ENCODE data around the gene SP6. TPM values are rescaled to one million over a fixed set of nuclear protein-coding genes. Genes with fewer than 3 reads are reported as not detected.

Gene SP6
- total and polyA plus RNA-seq, 4 donors = 0.03 to 0.09 (median 0.06) TPM

DNA sequence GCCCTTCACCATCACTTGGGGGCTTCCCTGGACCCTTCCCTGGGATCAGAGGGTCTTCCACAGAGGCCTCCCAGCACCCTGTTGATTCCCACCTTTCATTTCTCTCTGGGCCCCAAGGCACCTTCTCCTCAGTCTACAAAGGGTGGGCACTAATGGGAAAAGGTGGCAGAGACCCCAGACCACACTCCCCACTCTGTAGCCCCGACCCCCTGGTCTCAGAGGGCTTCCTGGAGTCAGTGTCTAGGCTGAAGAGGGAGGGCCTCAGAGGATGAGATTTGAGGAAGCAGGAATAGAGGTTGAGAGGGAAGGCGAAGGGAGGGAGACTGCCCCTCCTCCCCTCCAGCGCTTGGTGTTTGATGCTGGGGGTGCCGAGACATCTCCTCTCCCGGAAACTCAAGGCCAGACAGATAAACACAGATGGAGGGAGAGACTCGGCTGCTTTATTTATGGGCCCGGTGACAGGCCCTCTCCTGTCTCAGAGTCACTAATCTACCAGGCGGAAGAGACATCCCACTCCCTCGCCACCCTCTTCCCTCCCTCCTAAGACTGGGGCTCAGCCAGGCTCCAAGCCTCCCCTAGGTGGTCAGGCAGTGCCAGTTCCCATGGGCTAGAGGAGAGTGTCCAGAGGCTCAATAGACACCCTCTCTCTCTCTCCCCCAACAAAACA is 26.5 kb upstream of the SP6 start (continued):
- no peak for TF ChIP-seq EGR1 (IDR thresholded peaks at IDR 0.05; ENCODE audit: low read depth in 2 of 2)
- TF ChIP-seq TAF1 (conservative IDR thresholded peaks at IDR 0.05) = no peak
- TF ChIP-seq YY1 (IDR thresholded peaks at IDR 0.05) = no peak
- TF ChIP-seq HNF4A (conservative IDR thresholded peaks at IDR 0.05) = no peak

DNA sequence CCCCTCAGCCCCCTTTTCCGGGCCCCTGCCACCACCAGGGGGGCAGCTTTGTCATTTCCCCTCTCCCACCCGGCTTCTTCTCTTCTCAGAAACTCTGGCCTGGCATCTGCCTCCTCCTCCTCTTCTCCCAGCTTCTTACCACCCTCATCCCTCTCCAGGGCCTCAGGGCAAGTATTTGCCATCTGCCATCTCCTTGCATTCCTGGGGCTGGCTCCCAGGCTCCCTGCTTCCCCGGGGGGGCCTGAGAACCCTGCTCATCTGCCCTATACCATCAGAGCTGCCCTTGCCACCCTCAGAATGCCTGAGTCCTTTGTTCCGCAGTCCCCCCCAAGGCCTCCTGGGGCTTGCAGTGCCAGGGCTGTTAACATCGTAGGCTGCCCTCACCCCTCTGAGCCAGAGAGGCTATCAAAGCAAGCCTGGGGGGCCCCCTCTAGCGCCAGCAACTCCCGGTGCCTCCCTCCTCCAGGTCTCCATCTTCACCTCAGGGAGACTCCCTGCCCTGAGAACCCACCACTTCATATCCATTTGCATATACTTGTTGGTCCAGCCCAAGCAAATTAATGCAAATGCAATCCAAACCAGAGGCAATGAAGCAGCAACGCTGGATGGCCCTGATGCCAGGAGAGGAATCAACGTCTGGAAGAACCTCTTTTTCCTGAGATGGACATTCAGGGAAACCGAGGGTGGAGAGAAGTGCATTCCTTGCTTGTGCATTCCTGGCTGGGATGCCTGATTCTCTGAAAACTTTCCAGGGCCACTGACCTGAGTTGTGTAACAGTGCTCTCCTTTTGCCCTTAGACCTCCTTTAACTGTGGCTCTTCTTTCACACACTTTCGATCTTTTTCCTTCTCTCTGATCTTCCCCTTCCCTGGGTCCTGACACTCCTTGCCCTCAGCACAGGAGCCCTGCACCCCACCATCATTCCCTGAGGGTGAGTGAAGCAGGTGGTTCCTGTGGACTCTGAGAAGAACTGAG is 24.3 kb upstream of the SP6 start:
- H3K4me1 ChIP-seq (ENCODE audit: control insufficient read depth in 4 of 4, insufficient read depth in 4 of 4, low read length in 3 of 4) = peaks cover 0 to 9% (median 8%) of the 10 kb centered on the region in 4 donors
- peaks cover 0 to 3% (median 0%) of the 10 kb centered on the region in 4 donors for H3K27me3 ChIP-seq (ENCODE audit: control insufficient read depth in 4 of 4, insufficient read depth in 4 of 4, low read length in 3 of 4)
- no peaks in the 10 kb centered on the region for H3K9me3 ChIP-seq (ENCODE audit: control insufficient read depth in 4 of 4, low read length in 3 of 4)
- no peak overlapping the region for H3K4me3 ChIP-seq (ENCODE audit: low read depth in 1 of 3, low read length in 3 of 3)
- no peaks in the 10 kb centered on the region for H3K36me3 ChIP-seq (ENCODE audit: control insufficient read depth in 4 of 4, insufficient read depth in 3 of 4, low read depth in 1 of 4, low read length in 3 of 4)
- DNase-seq (ENCODE audit: low spot score) = no peak
- WGBS = 61% methylated on average over 11 of the region's 11 CpGs
- TF ChIP-seq HNF4G (IDR thresholded peaks at IDR 0.05) (no peak), RXRA (IDR thresholded peaks at IDR 0.05) (peak; percentile 70 to 77), FOXA1 (IDR thresholded peaks at IDR 0.05) (no peak), HNF4A (conservative IDR thresholded peaks at IDR 0.05) (peak; percentile 41 to 47), TAF1 (conservative IDR thresholded peaks at IDR 0.05) (no peak), SP1 (IDR thresholded peaks at IDR 0.05) (peak; percentile 31), NR2F2 (IDR thresholded peaks at IDR 0.05) (no peak)
- H3K9ac ChIP-seq (ENCODE audit: low read depth in 1 of 2, low read length in 2 of 2) = no peak overlapping the region
- no peak overlapping the region for H3K27ac ChIP-seq (ENCODE audit: low read depth in 1 of 2, low read length in 2 of 2)

DNA sequence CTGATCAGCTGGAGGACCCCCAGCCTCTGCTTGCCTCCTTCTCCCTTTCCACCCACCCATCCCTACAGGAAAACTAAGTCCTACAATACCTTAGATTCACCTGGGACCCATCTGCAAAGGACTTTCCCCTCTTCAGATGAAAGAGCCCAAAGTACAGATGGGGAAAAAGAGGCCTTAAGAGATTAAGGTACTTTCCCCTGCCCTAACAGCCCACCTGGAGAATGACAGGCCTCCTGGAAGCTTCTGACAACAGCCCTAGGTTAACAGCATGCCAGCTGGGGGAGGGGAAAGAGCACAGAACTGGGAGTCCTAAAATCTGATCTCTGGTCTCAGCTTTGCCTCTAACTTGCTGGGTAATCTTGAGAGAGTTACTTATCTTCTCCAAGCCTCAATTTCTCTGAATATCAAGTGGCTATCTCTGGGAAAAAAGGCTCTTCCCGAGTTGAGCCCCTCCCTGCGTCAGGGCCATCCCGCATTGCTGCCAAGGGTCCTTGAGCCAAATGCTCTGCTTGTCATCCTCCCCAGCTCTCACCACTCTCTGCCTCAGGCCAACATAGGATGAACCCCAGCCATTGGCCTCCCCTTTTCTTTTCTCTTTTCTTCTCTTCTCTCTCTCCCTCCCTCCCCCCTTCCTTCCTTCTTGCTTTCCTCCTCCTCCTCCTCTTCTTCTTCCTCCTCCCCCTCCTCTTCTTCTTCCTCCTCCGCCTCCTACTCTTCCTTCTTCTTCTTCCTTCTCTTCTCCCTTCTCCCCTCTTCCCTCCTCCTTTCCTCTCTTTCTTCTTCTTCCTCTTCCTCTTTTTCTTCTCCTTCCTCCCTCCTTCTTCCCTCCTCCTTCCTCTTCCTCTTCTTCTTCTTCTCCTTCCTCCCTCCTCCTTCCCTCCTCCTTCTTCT is 22.5 kb upstream of the SP6 start:
- H3K4me1 ChIP-seq (ENCODE audit: control insufficient read depth in 4 of 4, insufficient read depth in 4 of 4, low read length in 3 of 4) = peaks cover 0 to 9% (median 8%) of the 10 kb centered on the region in 4 donors
- H3K36me3 ChIP-seq (ENCODE audit: control insufficient read depth in 4 of 4, insufficient read depth in 3 of 4, low read depth in 1 of 4, low read length in 3 of 4) = no peaks in the 10 kb centered on the region
- H3K9ac ChIP-seq (ENCODE audit: low read depth in 1 of 2, low read length in 2 of 2) = no peak overlapping the region
- no peak for DNase-seq (ENCODE audit: low spot score)
- no peak overlapping the region for H3K4me3 ChIP-seq (ENCODE audit: low read depth in 1 of 3, low read length in 3 of 3)
- H3K9me3 ChIP-seq (ENCODE audit: control insufficient read depth in 4 of 4, low read length in 3 of 4) = no peaks in the 10 kb centered on the region
- H3K27ac ChIP-seq (ENCODE audit: low read depth in 1 of 2, low read length in 2 of 2) = no peak overlapping the region
- 77% methylated on average over 4 of the region's 4 CpGs for WGBS
- TF ChIP-seq, protein P1, sequence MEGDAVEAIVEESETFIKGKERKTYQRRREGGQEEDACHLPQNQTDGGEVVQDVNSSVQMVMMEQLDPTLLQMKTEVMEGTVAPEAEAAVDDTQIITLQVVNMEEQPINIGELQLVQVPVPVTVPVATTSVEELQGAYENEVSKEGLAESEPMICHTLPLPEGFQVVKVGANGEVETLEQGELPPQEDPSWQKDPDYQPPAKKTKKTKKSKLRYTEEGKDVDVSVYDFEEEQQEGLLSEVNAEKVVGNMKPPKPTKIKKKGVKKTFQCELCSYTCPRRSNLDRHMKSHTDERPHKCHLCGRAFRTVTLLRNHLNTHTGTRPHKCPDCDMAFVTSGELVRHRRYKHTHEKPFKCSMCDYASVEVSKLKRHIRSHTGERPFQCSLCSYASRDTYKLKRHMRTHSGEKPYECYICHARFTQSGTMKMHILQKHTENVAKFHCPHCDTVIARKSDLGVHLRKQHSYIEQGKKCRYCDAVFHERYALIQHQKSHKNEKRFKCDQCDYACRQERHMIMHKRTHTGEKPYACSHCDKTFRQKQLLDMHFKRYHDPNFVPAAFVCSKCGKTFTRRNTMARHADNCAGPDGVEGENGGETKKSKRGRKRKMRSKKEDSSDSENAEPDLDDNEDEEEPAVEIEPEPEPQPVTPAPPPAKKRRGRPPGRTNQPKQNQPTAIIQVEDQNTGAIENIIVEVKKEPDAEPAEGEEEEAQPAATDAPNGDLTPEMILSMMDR (IDR thresholded peaks at IDR 0.05; ENCODE audit: low read depth, low read length, missing input control) = no peak
- TF ChIP-seq, protein P2, sequence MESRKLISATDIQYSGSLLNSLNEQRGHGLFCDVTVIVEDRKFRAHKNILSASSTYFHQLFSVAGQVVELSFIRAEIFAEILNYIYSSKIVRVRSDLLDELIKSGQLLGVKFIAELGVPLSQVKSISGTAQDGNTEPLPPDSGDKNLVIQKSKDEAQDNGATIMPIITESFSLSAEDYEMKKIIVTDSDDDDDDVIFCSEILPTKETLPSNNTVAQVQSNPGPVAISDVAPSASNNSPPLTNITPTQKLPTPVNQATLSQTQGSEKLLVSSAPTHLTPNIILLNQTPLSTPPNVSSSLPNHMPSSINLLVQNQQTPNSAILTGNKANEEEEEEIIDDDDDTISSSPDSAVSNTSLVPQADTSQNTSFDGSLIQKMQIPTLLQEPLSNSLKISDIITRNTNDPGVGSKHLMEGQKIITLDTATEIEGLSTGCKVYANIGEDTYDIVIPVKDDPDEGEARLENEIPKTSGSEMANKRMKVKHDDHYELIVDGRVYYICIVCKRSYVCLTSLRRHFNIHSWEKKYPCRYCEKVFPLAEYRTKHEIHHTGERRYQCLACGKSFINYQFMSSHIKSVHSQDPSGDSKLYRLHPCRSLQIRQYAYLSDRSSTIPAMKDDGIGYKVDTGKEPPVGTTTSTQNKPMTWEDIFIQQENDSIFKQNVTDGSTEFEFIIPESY (IDR thresholded peaks at IDR 0.05) = no peak
- TF ChIP-seq EGR1 (IDR thresholded peaks at IDR 0.05; ENCODE audit: low read depth in 2 of 2) = no peak
- no peak for TF ChIP-seq RAD21 (IDR thresholded peaks at IDR 0.05)
- no peak for TF ChIP-seq RXRA (IDR thresholded peaks at IDR 0.05)
- TF ChIP-seq NR2F2 (IDR thresholded peaks at IDR 0.05) = no peak
- peaks cover 0 to 5% (median 0%) of the 10 kb centered on the region in 4 donors for H3K27me3 ChIP-seq (ENCODE audit: control insufficient read depth in 4 of 4, insufficient read depth in 4 of 4, low read length in 3 of 4)

Data from liver (tissue), 9 donors.